H1 (cell line): Measurements from ENCODE around the gene PEX26.

Source experiments
- JUND ChIP-seq: IDR thresholded peaks from 2 replicates; pipeline ENCODE4 v1.6.1; 2011; ENCODE audit warnings: mild to moderate bottlenecking, improper control_type of control experiment, low read length
- TAF1 ChIP-seq: IDR thresholded peaks from 2 replicates; pipeline ENCODE4 v1.6.1; 2011; ENCODE audit warnings: mild to moderate bottlenecking, low read depth, low read length

- no peak for TF ChIP-seq TAF1
- TF ChIP-seq JUND = no peak
These were observed 40.6 kb downstream of the PEX26 start for GRCh38 chr22:18118345-18118915.
